Transverse colon (tissue), 4 donors: ENCODE results near the gene CTSF. TPM values are rescaled to one million over a fixed set of nuclear protein-coding genes. Genes with fewer than 3 reads are reported as not detected.

ENCODE experiments used
- DNase-seq: peaks from one replicate; pipeline ENCODE4 v3.0.0-alpha.2; 2019
- H3K27ac ChIP-seq, 4 donors: fragments of 200-600 bp; sonication (generic); 2 replicates each; pipeline ENCODE4 v1.5.1; 2016 to 2018; ENCODE audit warnings: inconsistent platforms in 4 of 4
- H3K27me3 ChIP-seq: fragments of 200-600 bp; sonication (generic); 2 replicates; pipeline ENCODE4 v1.5.1; 2017; ENCODE audit warnings: inconsistent platforms
- H3K36me3 ChIP-seq, 4 donors: fragments of 200-600 bp; sonication (generic); 2 replicates each; pipeline ENCODE4 v1.5.1; 2017 to 2019; ENCODE audit warnings: inconsistent platforms in 4 of 4
- H3K4me1 ChIP-seq, 4 donors: fragments of 200-600 bp; sonication (generic); 2 replicates each; pipeline ENCODE4 v1.5.1; 2017 to 2020; ENCODE audit warnings: inconsistent platforms in 4 of 4
- H3K4me3 ChIP-seq, 4 donors: fragments of 200-600 bp; sonication (generic); 1 replicate in 1 of 4; 2 replicates in 3 of 4; pipeline versions ENCODE4 v1.5.1 to v1.6.1; 2017 to 2019; ENCODE audit warnings: inconsistent platforms in 4 of 4
- H3K9me3 ChIP-seq, 2 donors: fragments of 200-600 bp; sonication (generic); 2 replicates each; pipeline ENCODE4 v1.5.1; 2017 to 2019; ENCODE audit warnings: inconsistent platforms in 2 of 2
- CTCF ChIP-seq, 5 experiments: fragments of 200-600 bp in 3 of 5; fragments of 450-650 bp in 2 of 5; sonication (generic) in 3 of 5; IDR thresholded peaks; 1 replicate in 2 of 5; 2 replicates in 3 of 5; pipeline ENCODE4 v1.5.1; 2016 to 2017; ENCODE audit warnings: antibody characterized with exemption in 5 of 5, inconsistent platforms in 3 of 5, mild to moderate bottlenecking in 2 of 5, moderate library complexity in 1 of 5
- EP300 ChIP-seq: sonication (generic); formaldehyde crosslinking; IDR thresholded peaks from one replicate; pipeline ENCODE4 v1.6.1; 2017; ENCODE audit warnings: antibody characterized with exemption, low read depth
- POLR2A ChIP-seq: fragments of 450-650 bp; IDR thresholded peaks from one replicate; pipeline ENCODE4 v1.6.1; 2016; ENCODE audit warnings: antibody characterized with exemption, mild to moderate bottlenecking, moderate library complexity
- POLR2AphosphoS5 ChIP-seq, 3 donors: sonication (generic); formaldehyde crosslinking; IDR thresholded peaks; one replicate each; pipeline ENCODE4 v1.6.1; 2016; ENCODE audit warnings: antibody characterized with exemption in 3 of 3
- WGBS, 2 donors: methylation state at CpG; one replicate each; pipeline ENCODE4 v1.1.5; 2018; ENCODE audit warnings: low coverage in 1 of 2; 5-methylcytosine and 5-hydroxymethylcytosine counted together
- in situ Hi-C, 4 donors: fragments of 200-750 bp; cut with MboI; loops; one replicate each; pipeline versions ENCODE4 v1.15.0 to v1.15.1; 2017; ENCODE audit warnings: low sequenced_read_pairs in 3 of 4, low pct_ligation_motif_present in 1 of 4, low pct_unique_long_range_greater_than_20kb in 1 of 4
- intact Hi-C: fragments of 100-400 bp; cut with DNase I; formaldehyde crosslinking; loops from one replicate; pipeline ENCODE4 v1.15.1; 2023; ENCODE audit warnings: low total_unique reads
- total RNA-seq, 4 donors: library from RNA; depleted of rRNA; stranded (reverse); fragments of >200 nt; gene quantifications; one replicate each; pipeline ENCODE4 v1.1.0, GENCODE V29; 2016

CTSF gene
- total RNA-seq, 4 donors from 2014 or later, result 23.5 to 80.6 (median 39.0) TPM

- WGBS, 2 donors, result 74% methylated on average over 25 of the region's 27 CpGs; no CpG with 5 or more reads in 1 of the 2 donors
- no peak for DNase-seq
- Histone ChIP-seq H3K36me3 (no peaks in the 10 kb centered on the region), H3K4me1 (peaks cover 6 to 9% (median 8%) of the 10 kb centered on the region in 4 donors), H3K9me3 (no peaks in the 10 kb centered on the region), H3K27me3 (peaks cover 25% of the 10 kb centered on the region), H3K27ac (no peak overlapping the region), H3K4me3 (no peak overlapping the region)
- intact Hi-C loops (loop anchor here (10.0 kb wide), 1 partner anchor 275 kb away; no protein-coding TSS in a partner anchor), in situ Hi-C loops (loop anchor here in 2 of 4 donors (10.0 to 25.0 kb wide), 2 partner anchors 155 to 277 kb away; partner anchors contain the start of gene RCE1 (in 1 of the 2))
- TF ChIP-seq CTCF (IDR thresholded peaks at IDR 0.05) (no peak), POLR2A (no peak), POLR2AphosphoS5 (IDR thresholded peaks at IDR 0.05) (no peak), EP300 (no peak)
Measured at GRCh38 chr11:66559866-66560676, 8.3 kb downstream of the CTSF start.

GRCh38 chr11:66559142-66559865 lies 9.1 kb downstream of the CTSF start:
- WGBS, 2 donors, result 27% methylated on average over 45 of the region's 50 CpGs; no CpG with 5 or more reads in 1 of the 2 donors
- in situ Hi-C loops, result loop anchor here in 1 of 4 donors (25.0 kb wide), 1 partner anchor 278 kb away; the partner anchor contains the start of gene RCE1
- no peak for TF ChIP-seq POLR2AphosphoS5 (IDR thresholded peaks at IDR 0.05)
- no peak for TF ChIP-seq CTCF (IDR thresholded peaks at IDR 0.05)
- TF ChIP-seq EP300, result no peak
- TF ChIP-seq POLR2A, result no peak

GRCh38 chr11:66557733-66558326 lies 10.6 kb downstream of the CTSF start:
- intact Hi-C loops (loop anchor here (10.0 kb wide), 1 partner anchor 277 kb away; no protein-coding TSS in a partner anchor), in situ Hi-C loops (loop anchor here in 1 of 4 donors (25.0 kb wide), 1 partner anchor 279 kb away; the partner anchor contains the start of gene RCE1)
- H3K4me1 ChIP-seq, result peaks cover 6 to 9% (median 8%) of the 10 kb centered on the region in 4 donors
- no peak for DNase-seq
- WGBS, 2 donors, result 93% methylated on average over 24 of the region's 24 CpGs; no CpG with 5 or more reads in 1 of the 2 donors
- no peaks in the 10 kb centered on the region for H3K36me3 ChIP-seq
- H3K27ac ChIP-seq, result no peak overlapping the region
- peaks cover 25% of the 10 kb centered on the region for H3K27me3 ChIP-seq
- H3K4me3 ChIP-seq, result no peak overlapping the region
- no peaks in the 10 kb centered on the region for H3K9me3 ChIP-seq
- TF ChIP-seq CTCF (IDR thresholded peaks at IDR 0.05) (no peak), POLR2A (no peak), EP300 (no peak), POLR2AphosphoS5 (IDR thresholded peaks at IDR 0.05) (no peak)

More at GRCh38 chr11:66559142-66559865, 9.1 kb downstream of the CTSF start:
- peak overlapping the region in 1 of 4 donors; percentile 1 for H3K4me3 ChIP-seq
- peaks cover 25% of the 10 kb centered on the region for H3K27me3 ChIP-seq
- intact Hi-C loops, result loop anchor here (10.0 kb wide), 1 partner anchor 275 kb away; no protein-coding TSS in a partner anchor
- H3K27ac ChIP-seq, result no peak overlapping the region
- peaks cover 6 to 9% (median 8%) of the 10 kb centered on the region in 4 donors for H3K4me1 ChIP-seq
- no peaks in the 10 kb centered on the region for H3K36me3 ChIP-seq
- H3K9me3 ChIP-seq, result no peaks in the 10 kb centered on the region
- DNase-seq, result peak; percentile 20
